Natural killer cell treated with Interleukin-12 subunit alpha and Interleukin-12 subunit beta and Interleukin-15 and Interleukin-18, amount 100 ng/mL, for 72 hours (primary cell): Measurements from ENCODE around the gene PAPOLG. TPM values are rescaled to one million over a fixed set of nuclear protein-coding genes. Genes with fewer than 3 reads are reported as not detected.
"Not testable (repeated sequence)": the region's sequence is repeated elsewhere in the genome, so short reads cannot be mapped to it uniquely, and the experiment has no call there.

ENCODE experiments used
- ATAC-seq, 2 donors: fragments of 150-1000 bp; cut with Tn5 transposase in 1 of 2; sonication (Bioruptor Pico), chemical (Tn5 transposase) in 1 of 2; 2 replicates each; pipeline ENCODE4 v1.10.0; 2021
- DNase-seq: peaks from one replicate; pipeline ENCODE4 v3.0.0; 2022; ENCODE audit warnings: low spot score
- H3K27ac Mint-ChIP-seq, 2 donors: 1 replicate in 1 of 2; 2 replicates in 1 of 2; pipeline ENCODE4 v1.8.0; 2022; ENCODE audit warnings: mixed read lengths in 2 of 2, mild to moderate bottlenecking in 1 of 2, moderate library complexity in 1 of 2
- H3K27me3 Mint-ChIP-seq, 2 donors: 1 replicate in 1 of 2; 2 replicates in 1 of 2; pipeline ENCODE4 v1.8.0; 2022; ENCODE audit warnings: mixed read lengths in 2 of 2
- H3K36me3 Mint-ChIP-seq: one replicate; pipeline ENCODE4 v1.8.0; 2022; ENCODE audit warnings: mixed read lengths
- H3K4me1 Mint-ChIP-seq, 2 donors: 1 replicate in 1 of 2; 2 replicates in 1 of 2; pipeline ENCODE4 v1.8.0; 2022; ENCODE audit warnings: low read depth in 2 of 2, mixed read lengths in 2 of 2, mild to moderate bottlenecking in 1 of 2
- H3K4me3 Mint-ChIP-seq: one replicate; pipeline ENCODE4 v1.8.0; 2022; ENCODE audit warnings: mixed read lengths
- H3K9me3 Mint-ChIP-seq: 2 replicates; pipeline ENCODE4 v1.8.0; 2022; ENCODE audit warnings: mixed read lengths
- total RNA-seq, 2 donors: library from RNA; stranded (reverse); gene quantifications; one replicate each; pipeline ENCODE4 v1.2.3, GENCODE V29; 2022

Gene PAPOLG
- total RNA-seq, 2 donors from 2014 or later = 17.3 to 19.8 TPM

- Mint-ChIP-seq H3K4me1 (peaks cover 14 to 25% of the 10 kb centered on the region in 2 donors), H3K4me3 (peak overlapping the region; percentile 80), H3K36me3 (peaks cover 24% of the 10 kb centered on the region), H3K27ac (peak overlapping the region; percentile 78 to 82), H3K9me3 (no peaks in the 10 kb centered on the region), H3K27me3 (no peaks in the 10 kb centered on the region)
- no peak for DNase-seq
- peak; percentile 65 to 86 for ATAC-seq
Observed at GRCh38 chr2:60796573-60797509, 40.8 kb downstream of the PAPOLG start.

GRCh38 chr2:60804473-60804872, 48.4 kb downstream of the PAPOLG start:
- Mint-ChIP-seq H3K36me3 (no peaks in the 10 kb centered on the region), H3K4me1 (peaks cover 24 to 36% of the 10 kb centered on the region in 2 donors), H3K27ac (no peak overlapping the region), H3K9me3 (no peaks in the 10 kb centered on the region), H3K27me3 (no peaks in the 10 kb centered on the region), H3K4me3 (no peak overlapping the region)
- no peak for ATAC-seq
- DNase-seq = no peak

- no peaks in the 10 kb centered on the region for H3K27me3 Mint-ChIP-seq
- peaks cover 24 to 41% of the 10 kb centered on the region in 2 donors for H3K4me1 Mint-ChIP-seq
- no peak for ATAC-seq
- peak overlapping the region; percentile 55 to 77 for H3K27ac Mint-ChIP-seq
- H3K36me3 Mint-ChIP-seq = no peaks in the 10 kb centered on the region
- peak overlapping the region; percentile 22 for H3K4me3 Mint-ChIP-seq
- H3K9me3 Mint-ChIP-seq = no peaks in the 10 kb centered on the region
- no peak for DNase-seq
Observed at GRCh38 chr2:60806595-60806987, 50.5 kb downstream of the PAPOLG start.

GRCh38 chr2:60806988-60807681, 51.1 kb downstream of the PAPOLG start:
- Mint-ChIP-seq H3K4me3 (peak overlapping the region; percentile 22), H3K9me3 (no peaks in the 10 kb centered on the region), H3K27ac (peak overlapping the region; percentile 55 to 77), H3K36me3 (no peaks in the 10 kb centered on the region), H3K4me1 (peaks cover 24 to 41% of the 10 kb centered on the region in 2 donors), H3K27me3 (no peaks in the 10 kb centered on the region)
- ATAC-seq (peak; percentile 83 to 91), DNase-seq (peak; percentile 83)

GRCh38 chr2:60808330-60808801, 52.3 kb downstream of the PAPOLG start:
- Mint-ChIP-seq H3K36me3 (no peaks in the 10 kb centered on the region), H3K27ac (peak overlapping the region; percentile 55 to 77), H3K27me3 (no peaks in the 10 kb centered on the region), H3K4me1 (peaks cover 24 to 41% of the 10 kb centered on the region in 2 donors), H3K4me3 (no peak overlapping the region), H3K9me3 (no peaks in the 10 kb centered on the region)
- ATAC-seq = no peak
- no peak for DNase-seq

GRCh38 chr2:60811491-60812375, 55.7 kb downstream of the PAPOLG start:
- DNase-seq (no peak), ATAC-seq (no peak)
- Mint-ChIP-seq H3K27me3 (no peaks in the 10 kb centered on the region), H3K4me1 (peaks cover 20 to 32% of the 10 kb centered on the region in 2 donors), H3K27ac (no peak overlapping the region), H3K36me3 (no peaks in the 10 kb centered on the region), H3K4me3 (no peak overlapping the region), H3K9me3 (no peaks in the 10 kb centered on the region)

GRCh38 chr2:60817191-60817590, 61.1 kb downstream of the PAPOLG start:
- Mint-ChIP-seq H3K4me1 (peaks cover 34 to 38% of the 10 kb centered on the region in 2 donors), H3K27ac (peak overlapping the region in 1 of 2 donors; percentile 60)
- not testable (repeated sequence) for H3K27me3 Mint-ChIP-seq, DNase-seq, H3K4me3 Mint-ChIP-seq, H3K36me3 Mint-ChIP-seq, ATAC-seq, H3K9me3 Mint-ChIP-seq

GRCh38 chr2:60818272-60818671, 62.2 kb downstream of the PAPOLG start:
- peak overlapping the region; percentile 47 for H3K4me3 Mint-ChIP-seq
- H3K27me3 Mint-ChIP-seq = no peaks in the 10 kb centered on the region
- peak; percentile 37 to 50 for ATAC-seq
- peak overlapping the region; percentile 77 to 91 for H3K27ac Mint-ChIP-seq
- no peaks in the 10 kb centered on the region for H3K9me3 Mint-ChIP-seq
- no peak for DNase-seq
- H3K36me3 Mint-ChIP-seq = no peaks in the 10 kb centered on the region
- peaks cover 34 to 38% of the 10 kb centered on the region in 2 donors for H3K4me1 Mint-ChIP-seq

GRCh38 chr2:60819155-60819862, 63.2 kb downstream of the PAPOLG start:
- DNase-seq (peak; percentile 86), ATAC-seq (peak; percentile 90 to 96)
- no peaks in the 10 kb centered on the region for H3K27me3 Mint-ChIP-seq
- no peaks in the 10 kb centered on the region for H3K36me3 Mint-ChIP-seq
- H3K9me3 Mint-ChIP-seq = no peaks in the 10 kb centered on the region
- peak overlapping the region; percentile 77 to 91 for H3K27ac Mint-ChIP-seq
- H3K4me1 Mint-ChIP-seq = peaks cover 34 to 35% of the 10 kb centered on the region in 2 donors
- H3K4me3 Mint-ChIP-seq = peak overlapping the region; percentile 71

- H3K27ac Mint-ChIP-seq = peak overlapping the region; percentile 77 to 91
- peaks cover 34 to 35% of the 10 kb centered on the region in 2 donors for H3K4me1 Mint-ChIP-seq
- no peaks in the 10 kb centered on the region for H3K9me3 Mint-ChIP-seq
- H3K36me3 Mint-ChIP-seq = no peaks in the 10 kb centered on the region
- peak overlapping the region; percentile 71 for H3K4me3 Mint-ChIP-seq
- DNase-seq (no peak), ATAC-seq (no peak)
- H3K27me3 Mint-ChIP-seq = no peaks in the 10 kb centered on the region
Observed at GRCh38 chr2:60819936-60820335, 63.9 kb downstream of the PAPOLG start.

GRCh38 chr2:60820416-60821132, 64.5 kb downstream of the PAPOLG start:
- DNase-seq (no peak), ATAC-seq (no peak)
- H3K4me1 Mint-ChIP-seq = peaks cover 34 to 35% of the 10 kb centered on the region in 2 donors
- no peaks in the 10 kb centered on the region for H3K36me3 Mint-ChIP-seq
- no peaks in the 10 kb centered on the region for H3K9me3 Mint-ChIP-seq
- peak overlapping the region; percentile 22 for H3K4me3 Mint-ChIP-seq
- no peaks in the 10 kb centered on the region for H3K27me3 Mint-ChIP-seq
- peak overlapping the region; percentile 58 to 91 for H3K27ac Mint-ChIP-seq

GRCh38 chr2:60821133-60821469, 65.0 kb downstream of the PAPOLG start:
- ATAC-seq (no peak), DNase-seq (no peak)
- Mint-ChIP-seq H3K27me3 (no peaks in the 10 kb centered on the region), H3K4me3 (peak overlapping the region; percentile 41), H3K9me3 (no peaks in the 10 kb centered on the region), H3K36me3 (no peaks in the 10 kb centered on the region), H3K4me1 (peaks cover 34 to 35% of the 10 kb centered on the region in 2 donors), H3K27ac (peak overlapping the region; percentile 58 to 91)
